ENCODE measurements around the gene PDXK. TPM values are rescaled to one million over a fixed set of nuclear protein-coding genes. Genes with fewer than 3 reads are reported as not detected.

The PDXK gene
- total and polyA plus RNA-seq, 4 donors = 25.8 to 94.4 (median 64.5) TPM

DNA sequence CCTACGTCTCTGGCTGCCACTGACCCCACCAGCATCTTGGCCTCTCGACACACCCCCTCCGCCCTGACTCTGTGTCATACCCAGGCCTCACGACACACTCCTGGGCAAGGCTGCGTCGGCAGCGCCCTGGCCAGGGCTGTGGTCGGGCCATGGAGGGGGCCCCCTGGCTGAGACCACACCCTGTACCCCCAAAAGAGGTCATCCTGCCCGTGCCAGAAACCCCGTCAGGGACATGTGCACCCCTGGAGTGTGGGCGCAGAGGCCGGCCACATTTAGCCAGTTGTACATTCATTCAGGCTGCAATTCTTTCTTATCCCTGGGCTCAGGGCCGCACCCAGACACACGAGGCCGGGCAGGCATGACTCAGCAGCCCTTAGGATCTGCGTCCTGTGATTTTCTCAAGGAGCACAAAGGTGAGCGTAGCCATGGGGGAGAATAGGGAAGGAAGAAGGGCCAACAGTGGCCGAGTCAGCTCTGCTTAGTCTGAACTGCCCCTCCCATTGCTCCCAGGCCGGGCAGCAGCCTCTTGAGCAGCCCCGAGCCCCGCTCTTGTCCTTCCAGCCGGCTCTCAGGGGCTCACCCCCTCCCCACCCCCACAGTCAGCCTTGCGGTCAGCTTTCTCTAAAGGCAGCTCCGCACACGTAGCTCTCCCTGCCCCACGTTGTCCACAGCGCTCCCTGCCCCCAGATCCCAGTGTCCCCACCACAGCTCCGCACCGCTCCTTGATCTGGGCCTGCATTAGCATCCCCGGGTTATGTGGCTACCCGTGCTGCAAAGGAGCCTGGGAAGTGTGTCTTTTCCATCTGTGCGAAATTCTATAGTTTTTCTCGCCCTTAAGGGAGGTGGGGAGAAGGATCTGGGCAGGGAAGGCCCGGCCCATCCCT is 49.3 kb downstream of the PDXK start:
- Histone ChIP-seq H3K4me1 (ENCODE audit: control insufficient read depth in 1 of 2, insufficient read depth in 2 of 2, low read length in 2 of 2) (no peaks in the 10 kb centered on the region), H3K27ac (ENCODE audit: low read depth in 1 of 2, low read length in 2 of 2) (no peak overlapping the region), H3K27me3 (ENCODE audit: control insufficient read depth in 1 of 2, insufficient read depth in 2 of 2, low read length in 1 of 2) (no peaks in the 10 kb centered on the region), H3K9me3 (ENCODE audit: control insufficient read depth, low read length) (no peaks in the 10 kb centered on the region), H3K36me3 (ENCODE audit: control insufficient read depth in 1 of 2, insufficient read depth in 2 of 2, low read length in 1 of 2) (peaks cover 0 to 2% of the 10 kb centered on the region in 2 donors), H3K4me3 (ENCODE audit: low read length in 2 of 2) (no peak overlapping the region)
- WGBS, 2 donors = 55 to 57% methylated on average over 30 to 34 of the region's 34 CpGs
- ATAC-seq (ENCODE audit: low FRiP score) (peak; percentile 39), DNase-seq (peak in 1 of 2 donors; percentile 72)
- intact Hi-C loops (cut with DNase I) = no loop called here

DNA sequence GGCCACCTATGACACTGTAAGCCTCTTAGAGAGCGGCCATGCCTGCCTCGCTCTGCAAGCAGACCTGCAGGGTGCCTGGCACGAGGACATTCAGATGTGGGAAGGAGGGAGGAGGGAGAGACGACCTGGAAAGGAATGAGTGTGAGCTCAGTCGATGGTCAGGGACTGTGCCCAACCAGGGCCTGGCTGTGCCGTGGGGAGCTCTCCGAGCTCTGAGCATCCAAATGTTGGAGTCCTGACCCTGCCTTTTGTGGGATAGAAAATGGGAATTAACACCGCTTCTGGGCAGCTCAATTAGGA is 49.9 kb downstream of the PDXK start:
- ATAC-seq (ENCODE audit: low FRiP score) (no peak), DNase-seq (no peak)
- Histone ChIP-seq H3K9me3 (ENCODE audit: control insufficient read depth, low read length) (no peaks in the 10 kb centered on the region), H3K4me1 (ENCODE audit: control insufficient read depth in 1 of 2, insufficient read depth in 2 of 2, low read length in 2 of 2) (no peaks in the 10 kb centered on the region), H3K27me3 (ENCODE audit: control insufficient read depth in 1 of 2, insufficient read depth in 2 of 2, low read length in 1 of 2) (no peaks in the 10 kb centered on the region), H3K36me3 (ENCODE audit: control insufficient read depth in 1 of 2, insufficient read depth in 2 of 2, low read length in 1 of 2) (peaks cover 0 to 4% of the 10 kb centered on the region in 2 donors), H3K27ac (ENCODE audit: low read depth in 1 of 2, low read length in 2 of 2) (no peak overlapping the region), H3K4me3 (ENCODE audit: low read length in 2 of 2) (no peak overlapping the region)
- 38 to 47% methylated on average over 8 of the region's 8 CpGs for WGBS, 2 donors
- intact Hi-C loops (cut with DNase I) = no loop called here

DNA sequence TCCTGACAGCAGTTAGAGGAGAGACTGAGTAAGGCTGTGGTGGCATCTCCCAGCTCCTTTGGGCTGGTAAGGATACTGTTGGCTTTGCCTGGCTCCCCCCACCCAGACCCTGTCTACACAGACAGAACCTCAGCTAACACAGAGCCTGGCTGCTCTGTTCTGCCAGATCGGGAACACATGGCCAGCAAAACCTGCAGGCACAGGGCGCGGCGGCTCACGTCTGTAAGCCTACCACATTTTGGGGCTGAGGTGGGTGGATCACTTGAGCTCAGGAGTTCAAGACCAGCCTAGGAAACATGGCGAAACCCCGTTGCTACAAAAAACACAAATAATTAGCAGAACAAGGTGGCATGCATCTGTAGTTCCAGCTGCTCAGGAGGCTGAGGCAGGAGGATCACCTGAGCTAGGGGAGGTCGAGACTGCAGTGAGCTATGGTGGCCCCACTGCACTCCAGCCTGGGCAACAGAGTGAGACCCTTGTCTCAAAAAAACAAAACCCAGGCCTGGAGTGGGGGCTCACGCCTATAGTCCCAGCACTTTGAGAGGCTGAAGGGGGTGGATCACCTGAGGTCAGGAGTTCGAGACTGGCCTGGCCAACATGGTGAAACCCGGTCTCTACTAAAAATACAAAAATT is 50.5 kb downstream of the PDXK start:
- Histone ChIP-seq H3K4me1 (ENCODE audit: control insufficient read depth in 1 of 2, insufficient read depth in 2 of 2, low read length in 2 of 2) (no peaks in the 10 kb centered on the region), H3K9me3 (ENCODE audit: control insufficient read depth, low read length) (no peaks in the 10 kb centered on the region), H3K27me3 (ENCODE audit: control insufficient read depth in 1 of 2, insufficient read depth in 2 of 2, low read length in 1 of 2) (no peaks in the 10 kb centered on the region), H3K4me3 (ENCODE audit: low read length in 2 of 2) (no peak overlapping the region), H3K36me3 (ENCODE audit: control insufficient read depth in 1 of 2, insufficient read depth in 2 of 2, low read length in 1 of 2) (peaks cover 0 to 4% of the 10 kb centered on the region in 2 donors), H3K27ac (ENCODE audit: low read depth in 1 of 2, low read length in 2 of 2) (no peak overlapping the region)
- intact Hi-C loops (cut with DNase I) = no loop called here
- ATAC-seq (ENCODE audit: low FRiP score) = no peak
- 91 to 93% methylated on average over 11 of the region's 11 CpGs for WGBS, 2 donors
- DNase-seq = no peak

DNA sequence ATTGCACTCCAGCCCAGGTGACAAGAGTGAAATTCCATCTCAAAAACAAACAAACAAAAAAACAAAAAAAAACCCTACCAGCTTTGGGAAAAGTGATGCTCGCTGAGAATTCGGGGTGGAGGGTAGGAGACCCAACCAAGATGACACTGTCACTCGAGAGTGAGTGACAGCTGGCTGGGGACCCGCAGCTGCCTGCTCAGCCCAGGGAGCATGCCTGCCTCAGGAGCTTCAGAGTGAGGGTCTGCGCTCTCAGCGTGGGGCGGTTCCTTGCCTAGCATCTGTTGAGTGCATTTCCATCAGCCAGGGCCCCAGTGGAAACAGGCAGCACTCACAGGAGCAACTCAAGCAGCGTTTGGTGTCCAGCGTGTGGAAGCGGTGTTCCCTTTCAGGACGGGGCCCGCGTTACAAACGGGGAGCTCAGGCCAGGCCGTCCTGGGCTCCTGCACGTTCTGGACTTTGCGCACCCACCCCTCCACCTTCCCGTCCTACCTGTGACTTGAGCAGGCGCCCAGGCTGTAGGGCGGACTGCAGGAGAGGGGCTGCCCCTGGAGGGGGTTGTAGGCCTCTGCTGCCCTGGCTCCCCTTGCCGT is 51.2 kb downstream of the PDXK start:
- 80 to 84% methylated on average over 21 of the region's 21 CpGs for WGBS, 2 donors
- intact Hi-C loops (cut with DNase I) = loop anchor here (10.0 kb wide), 2 partner anchors 45 to 85 kb away; no protein-coding TSS in a partner anchor
- no peaks in the 10 kb centered on the region for H3K4me1 ChIP-seq (ENCODE audit: control insufficient read depth in 1 of 2, insufficient read depth in 2 of 2, low read length in 2 of 2)
- no peaks in the 10 kb centered on the region for H3K9me3 ChIP-seq (ENCODE audit: control insufficient read depth, low read length)
- ATAC-seq (ENCODE audit: low FRiP score) = no peak
- no peaks in the 10 kb centered on the region for H3K27me3 ChIP-seq (ENCODE audit: control insufficient read depth in 1 of 2, insufficient read depth in 2 of 2, low read length in 1 of 2)
- H3K4me3 ChIP-seq (ENCODE audit: low read length in 2 of 2) = no peak overlapping the region
- peaks cover 0 to 4% of the 10 kb centered on the region in 2 donors for H3K36me3 ChIP-seq (ENCODE audit: control insufficient read depth in 1 of 2, insufficient read depth in 2 of 2, low read length in 1 of 2)
- H3K27ac ChIP-seq (ENCODE audit: low read depth in 1 of 2, low read length in 2 of 2) = no peak overlapping the region
- no peak for DNase-seq

DNA sequence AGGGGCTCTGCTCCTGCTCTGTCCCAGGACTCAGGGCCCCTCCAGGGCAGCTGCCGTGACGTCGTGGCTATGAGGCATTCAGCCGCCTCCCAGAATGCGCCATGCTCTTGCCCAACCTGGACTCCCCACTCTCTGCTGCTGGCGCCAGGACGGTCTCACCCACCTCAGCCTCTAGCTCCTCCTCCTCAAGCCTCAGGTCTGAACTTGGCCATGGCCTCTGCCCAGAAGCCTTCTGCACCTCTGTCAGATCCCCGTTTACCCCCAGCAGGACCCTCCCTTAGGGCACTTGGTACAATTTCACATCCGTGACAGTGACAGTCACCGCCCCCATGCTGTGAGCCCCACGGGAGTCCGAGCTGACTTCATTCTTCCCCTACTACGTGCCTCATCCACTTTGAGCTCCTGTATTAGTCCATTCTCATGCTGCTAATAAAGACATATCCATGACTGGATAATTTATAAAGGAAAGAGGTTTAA is 52.3 kb downstream of the PDXK start:
- no peaks in the 10 kb centered on the region for H3K4me1 ChIP-seq (ENCODE audit: control insufficient read depth in 1 of 2, insufficient read depth in 2 of 2, low read length in 2 of 2)
- WGBS, 2 donors = 74 to 77% methylated on average over 13 of the region's 13 CpGs
- H3K36me3 ChIP-seq (ENCODE audit: control insufficient read depth in 1 of 2, insufficient read depth in 2 of 2, low read length in 1 of 2) = peaks cover 0 to 4% of the 10 kb centered on the region in 2 donors
- H3K4me3 ChIP-seq (ENCODE audit: low read length in 2 of 2) = no peak overlapping the region
- H3K27me3 ChIP-seq (ENCODE audit: control insufficient read depth in 1 of 2, insufficient read depth in 2 of 2, low read length in 1 of 2) = no peaks in the 10 kb centered on the region
- no peaks in the 10 kb centered on the region for H3K9me3 ChIP-seq (ENCODE audit: control insufficient read depth, low read length)
- no peak for ATAC-seq (ENCODE audit: low FRiP score)
- DNase-seq = no peak
- no peak overlapping the region for H3K27ac ChIP-seq (ENCODE audit: low read depth in 1 of 2, low read length in 2 of 2)
- intact Hi-C loops (cut with DNase I) = loop anchor here (10.0 kb wide), 2 partner anchors 46 to 86 kb away; no protein-coding TSS in a partner anchor

DNA sequence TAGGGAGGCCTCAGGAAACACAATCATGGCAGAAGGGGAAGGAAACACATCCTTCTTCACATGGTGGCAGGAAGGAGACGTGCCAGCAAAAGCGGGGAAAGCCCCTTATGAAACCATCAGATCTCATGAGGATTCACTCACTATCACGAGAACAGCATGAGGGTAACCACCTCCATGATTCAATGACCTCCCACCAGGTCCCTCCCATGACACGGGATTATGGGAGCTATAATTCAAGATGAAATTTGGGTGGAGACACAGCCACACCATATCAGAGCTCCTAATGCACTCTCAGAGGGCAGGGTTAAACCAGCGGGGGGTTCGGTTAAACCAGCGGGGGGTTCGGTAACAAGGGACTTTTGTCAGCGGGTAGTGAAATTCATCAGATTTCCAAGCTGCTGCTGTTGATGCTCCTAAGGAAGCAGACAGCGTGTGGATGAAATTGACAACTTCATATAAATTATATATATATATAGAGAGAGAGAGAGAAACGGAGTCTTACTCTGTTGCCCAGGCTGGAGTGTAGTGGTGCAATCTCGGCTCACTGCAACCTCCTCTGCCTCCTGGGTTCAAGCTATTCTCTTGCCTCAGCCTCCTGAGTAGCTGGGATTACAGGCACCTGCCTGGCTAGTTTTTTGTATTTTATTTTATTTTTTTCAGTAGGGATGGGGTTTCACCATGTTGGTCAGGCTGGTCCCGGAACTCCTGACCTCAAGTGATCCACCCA is 52.9 kb downstream of the PDXK start:
- Histone ChIP-seq H3K9me3 (ENCODE audit: control insufficient read depth, low read length) (no peaks in the 10 kb centered on the region), H3K4me3 (ENCODE audit: low read length in 2 of 2) (no peak overlapping the region), H3K36me3 (ENCODE audit: control insufficient read depth in 1 of 2, insufficient read depth in 2 of 2, low read length in 1 of 2) (peaks cover 0 to 4% of the 10 kb centered on the region in 2 donors), H3K27me3 (ENCODE audit: control insufficient read depth in 1 of 2, insufficient read depth in 2 of 2, low read length in 1 of 2) (no peaks in the 10 kb centered on the region), H3K27ac (ENCODE audit: low read depth in 1 of 2, low read length in 2 of 2) (no peak overlapping the region), H3K4me1 (ENCODE audit: control insufficient read depth in 1 of 2, insufficient read depth in 2 of 2, low read length in 2 of 2) (no peaks in the 10 kb centered on the region)
- ATAC-seq (ENCODE audit: low FRiP score) (no peak), DNase-seq (no peak)
- 85 to 86% methylated on average over 13 of the region's 13 CpGs for WGBS, 2 donors
- intact Hi-C loops (cut with DNase I) = loop anchor here (10.0 kb wide), 2 partner anchors 47 to 87 kb away; no protein-coding TSS in a partner anchor

DNA sequence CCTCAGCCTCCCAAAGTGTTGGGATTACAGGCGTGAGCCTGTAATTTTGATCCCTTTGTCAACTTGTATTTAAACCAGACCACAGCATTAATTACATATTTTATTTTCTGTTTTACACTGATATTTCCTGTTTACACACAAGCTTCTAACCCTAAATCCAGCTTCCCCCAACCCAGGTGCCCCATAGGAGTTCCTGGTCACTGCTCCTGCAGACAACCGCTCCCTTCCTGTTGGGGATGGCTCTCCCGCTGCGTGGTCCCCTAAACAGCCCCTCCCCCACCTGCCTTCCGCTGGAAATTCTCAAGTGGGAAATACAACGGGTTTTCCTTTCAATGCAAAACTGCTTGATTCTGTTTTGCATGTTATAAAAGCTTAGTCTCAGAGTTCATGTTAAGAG is 53.5 kb downstream of the PDXK start:
- Histone ChIP-seq H3K9me3 (ENCODE audit: control insufficient read depth, low read length) (no peaks in the 10 kb centered on the region), H3K4me1 (ENCODE audit: control insufficient read depth in 1 of 2, insufficient read depth in 2 of 2, low read length in 2 of 2) (no peaks in the 10 kb centered on the region), H3K27me3 (ENCODE audit: control insufficient read depth in 1 of 2, insufficient read depth in 2 of 2, low read length in 1 of 2) (no peaks in the 10 kb centered on the region), H3K27ac (ENCODE audit: low read depth in 1 of 2, low read length in 2 of 2) (no peak overlapping the region), H3K36me3 (ENCODE audit: control insufficient read depth in 1 of 2, insufficient read depth in 2 of 2, low read length in 1 of 2) (peaks cover 0 to 4% of the 10 kb centered on the region in 2 donors), H3K4me3 (ENCODE audit: low read length in 2 of 2) (no peak overlapping the region)
- intact Hi-C loops (cut with DNase I) = loop anchor here (10.0 kb wide), 2 partner anchors 48 to 88 kb away; no protein-coding TSS in a partner anchor
- no peak for DNase-seq
- 68 to 74% methylated on average over 6 of the region's 6 CpGs for WGBS, 2 donors
- ATAC-seq (ENCODE audit: low FRiP score) = no peak

DNA sequence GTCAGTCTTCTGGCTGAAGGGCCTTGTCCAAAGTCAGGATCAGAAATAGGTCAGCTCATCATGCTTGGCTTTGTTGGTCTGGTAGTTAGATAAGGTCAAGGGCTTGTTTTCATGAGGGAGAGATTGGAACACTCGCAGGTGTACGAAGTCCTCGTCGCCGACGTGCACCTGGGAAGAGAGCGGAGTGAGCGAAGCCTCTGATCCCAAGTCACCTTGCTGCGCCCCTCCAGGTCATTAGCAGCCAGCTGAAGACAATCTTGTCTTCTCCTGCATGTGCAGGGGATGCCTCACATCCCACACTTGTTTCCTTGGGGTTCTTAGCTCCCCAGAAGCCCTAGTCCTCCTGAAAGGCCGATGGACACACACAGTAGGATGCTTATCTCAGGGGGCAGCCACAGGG is 55.2 kb downstream of the PDXK start:
- ATAC-seq (ENCODE audit: low FRiP score) = no peak
- 96% methylated on average over 10 of the region's 10 CpGs for WGBS, 2 donors
- Histone ChIP-seq H3K27ac (ENCODE audit: low read depth in 1 of 2, low read length in 2 of 2) (no peak overlapping the region), H3K27me3 (ENCODE audit: control insufficient read depth in 1 of 2, insufficient read depth in 2 of 2, low read length in 1 of 2) (no peaks in the 10 kb centered on the region), H3K9me3 (ENCODE audit: control insufficient read depth, low read length) (no peaks in the 10 kb centered on the region), H3K36me3 (ENCODE audit: control insufficient read depth in 1 of 2, insufficient read depth in 2 of 2, low read length in 1 of 2) (peaks cover 0 to 4% of the 10 kb centered on the region in 2 donors), H3K4me3 (ENCODE audit: low read length in 2 of 2) (no peak overlapping the region), H3K4me1 (ENCODE audit: control insufficient read depth in 1 of 2, insufficient read depth in 2 of 2, low read length in 2 of 2) (no peaks in the 10 kb centered on the region)
- intact Hi-C loops (cut with DNase I) = loop anchor here (10.0 kb wide), 2 partner anchors 49 to 89 kb away; no protein-coding TSS in a partner anchor
- DNase-seq = no peak

All from aorta (tissue), 5 donors.